Mucosa of stomach (tissue), 1 donor: Measurements from ENCODE around the gene NPC1.

Experiments used
- H3K27me3 ChIP-seq: one replicate; pipeline ENCODE4 v1.7.0; 2013; ENCODE audit warnings: mild to moderate bottlenecking, low read length; ENCODE audit not compliant: control insufficient read depth, insufficient read depth
- H3K36me3 ChIP-seq: one replicate; pipeline ENCODE4 v1.7.0; 2013; ENCODE audit warnings: low read length; ENCODE audit not compliant: control insufficient read depth, insufficient read depth
- H3K4me1 ChIP-seq: one replicate; pipeline ENCODE4 v1.7.0; 2013; ENCODE audit warnings: mild to moderate bottlenecking, low read length; ENCODE audit not compliant: control insufficient read depth, insufficient read depth
- H3K4me3 ChIP-seq: one replicate; pipeline ENCODE4 v1.7.0; 2013; ENCODE audit warnings: low read length
- H3K9ac ChIP-seq: one replicate; pipeline ENCODE4 v1.7.0; 2013; ENCODE audit warnings: mild to moderate bottlenecking, low read length, moderate library complexity
- H3K9me3 ChIP-seq: one replicate; pipeline ENCODE4 v1.7.0; 2013; ENCODE audit warnings: mild to moderate bottlenecking, low read length, moderate library complexity; ENCODE audit not compliant: control insufficient read depth
- donor health status: Pancreatic carcinoma.

The NPC1 gene

DNA sequence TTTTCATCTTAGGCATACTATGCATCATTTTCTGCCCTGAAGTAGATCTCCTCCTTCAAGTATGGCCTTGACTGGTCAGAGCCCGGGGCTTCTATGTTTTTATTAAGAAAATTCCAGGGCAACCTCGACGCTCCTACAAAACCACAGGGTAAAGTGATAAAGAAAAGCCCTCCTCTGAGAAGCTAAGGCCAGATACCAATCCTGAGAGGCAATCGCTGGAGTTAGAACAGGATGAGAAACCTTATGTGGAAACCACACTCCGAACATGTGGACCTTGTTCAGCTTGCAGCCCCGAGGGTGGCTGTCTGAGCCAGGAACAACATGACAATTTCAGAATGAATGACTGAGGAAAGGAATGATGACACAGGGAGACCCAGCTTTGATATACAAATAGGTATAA is 47.4 kb downstream of the NPC1 start:
- no peak overlapping the region for H3K4me3 ChIP-seq
- no peaks in the 10 kb centered on the region for H3K27me3 ChIP-seq
- no peaks in the 10 kb centered on the region for H3K9me3 ChIP-seq
- H3K36me3 ChIP-seq = peaks cover 12% of the 10 kb centered on the region
- H3K4me1 ChIP-seq = no peaks in the 10 kb centered on the region
- no peak overlapping the region for H3K9ac ChIP-seq

GRCh38 chr18:23538001-23538400 is 48.3 kb downstream of the NPC1 start:
- peaks cover 16% of the 10 kb centered on the region for H3K36me3 ChIP-seq

GRCh38 chr18:23537274-23537673 is 49.0 kb downstream of the NPC1 start:
- no peak overlapping the region for H3K9ac ChIP-seq
- no peak overlapping the region for H3K4me3 ChIP-seq
- H3K4me1 ChIP-seq = no peaks in the 10 kb centered on the region
- H3K9me3 ChIP-seq = no peaks in the 10 kb centered on the region
- H3K27me3 ChIP-seq = no peaks in the 10 kb centered on the region
- H3K36me3 ChIP-seq = peaks cover 16% of the 10 kb centered on the region

More at GRCh38 chr18:23538001-23538400, 48.3 kb downstream of the NPC1 start:
- Histone ChIP-seq H3K4me3 (no peak overlapping the region), H3K27me3 (no peaks in the 10 kb centered on the region), H3K9ac (no peak overlapping the region), H3K4me1 (no peaks in the 10 kb centered on the region), H3K9me3 (no peaks in the 10 kb centered on the region)

DNA sequence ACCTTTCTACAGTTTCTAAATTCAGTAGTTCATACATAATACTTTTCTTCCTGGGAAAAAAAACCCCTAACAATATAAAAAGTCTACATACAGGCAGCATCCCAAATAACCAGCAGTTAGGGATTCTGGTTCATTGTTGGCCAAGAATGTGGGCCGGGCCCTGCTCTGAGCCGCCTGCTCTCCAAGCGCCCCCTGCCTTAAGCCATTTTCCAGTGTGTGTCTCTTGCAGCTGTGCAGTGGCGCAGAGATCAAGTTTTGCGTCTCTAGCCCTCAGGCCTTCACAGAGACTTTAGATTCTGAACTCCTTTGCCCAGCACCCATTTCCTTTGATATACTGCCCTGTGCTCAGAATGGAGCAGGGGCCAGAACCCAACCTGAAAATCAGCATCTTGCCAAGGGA is 50.1 kb downstream of the NPC1 start:
- no peaks in the 10 kb centered on the region for H3K27me3 ChIP-seq

GRCh38 chr18:23534276-23534675 is 52.0 kb downstream of the NPC1 start:
- H3K4me1 ChIP-seq = no peaks in the 10 kb centered on the region
- H3K4me3 ChIP-seq = no peak overlapping the region
- peaks cover 22% of the 10 kb centered on the region for H3K36me3 ChIP-seq
- H3K9me3 ChIP-seq = no peaks in the 10 kb centered on the region
- no peaks in the 10 kb centered on the region for H3K27me3 ChIP-seq
- no peak overlapping the region for H3K9ac ChIP-seq

More for the DNA sequence above, 50.1 kb downstream of the NPC1 start:
- Histone ChIP-seq H3K4me3 (no peak overlapping the region), H3K9me3 (no peaks in the 10 kb centered on the region), H3K36me3 (peaks cover 16% of the 10 kb centered on the region), H3K9ac (no peak overlapping the region), H3K4me1 (no peaks in the 10 kb centered on the region)

DNA sequence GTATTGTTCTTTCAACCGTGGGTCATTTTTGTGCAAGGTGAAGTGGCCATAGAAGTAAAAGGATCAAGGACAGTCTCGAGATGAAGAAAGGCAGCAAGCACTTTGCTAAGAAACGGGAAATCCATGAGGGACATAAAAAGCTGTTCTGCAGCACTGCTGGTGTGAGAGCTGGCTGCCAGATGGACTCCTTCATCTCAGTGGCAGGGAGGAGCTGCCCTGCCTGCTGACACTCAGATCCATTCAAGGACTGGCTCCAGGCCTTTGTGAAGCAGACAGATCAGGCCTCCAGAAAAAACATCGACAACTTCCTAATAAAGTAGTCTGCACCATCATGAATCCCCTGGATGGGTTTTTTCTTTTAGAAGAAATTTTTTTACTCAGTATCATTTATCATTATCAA is 53.5 kb downstream of the NPC1 start:
- H3K4me1 ChIP-seq = no peaks in the 10 kb centered on the region
- no peaks in the 10 kb centered on the region for H3K27me3 ChIP-seq
- H3K9me3 ChIP-seq = no peaks in the 10 kb centered on the region
- no peak overlapping the region for H3K9ac ChIP-seq
- peaks cover 22% of the 10 kb centered on the region for H3K36me3 ChIP-seq
- H3K4me3 ChIP-seq = no peak overlapping the region

- Histone ChIP-seq H3K9me3 (no peaks in the 10 kb centered on the region), H3K9ac (no peak overlapping the region), H3K4me1 (no peaks in the 10 kb centered on the region), H3K4me3 (no peak overlapping the region), H3K27me3 (no peaks in the 10 kb centered on the region), H3K36me3 (peaks cover 22% of the 10 kb centered on the region)
Measured at GRCh38 chr18:23531912-23532311, 54.4 kb downstream of the NPC1 start.

GRCh38 chr18:23530195-23530594 is 56.1 kb downstream of the NPC1 start:
- Histone ChIP-seq H3K9ac (no peak overlapping the region), H3K27me3 (no peaks in the 10 kb centered on the region), H3K4me3 (no peak overlapping the region), H3K36me3 (peaks cover 17% of the 10 kb centered on the region), H3K9me3 (no peaks in the 10 kb centered on the region), H3K4me1 (no peaks in the 10 kb centered on the region)

DNA sequence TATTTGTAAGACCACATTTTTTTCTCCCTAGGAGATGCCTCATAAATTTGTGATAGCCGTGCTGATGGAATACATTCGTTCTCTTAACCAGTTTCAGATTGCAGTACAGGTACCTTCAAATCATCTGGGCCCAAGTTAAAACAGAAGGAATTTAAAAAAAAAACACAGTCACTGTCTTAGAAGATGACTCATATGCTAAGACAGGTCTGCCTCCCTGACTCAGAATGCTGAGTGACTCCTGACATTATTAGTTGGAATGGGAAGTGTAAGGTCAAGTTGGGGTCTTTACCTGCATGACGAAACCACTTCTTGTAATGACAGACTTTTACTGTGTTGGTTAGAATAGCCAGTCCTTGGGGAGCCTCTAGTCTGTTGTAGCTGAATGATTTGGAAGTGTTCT is 56.7 kb downstream of the NPC1 start:
- Histone ChIP-seq H3K9me3 (no peaks in the 10 kb centered on the region), H3K4me1 (no peaks in the 10 kb centered on the region), H3K27me3 (no peaks in the 10 kb centered on the region), H3K36me3 (peaks cover 14% of the 10 kb centered on the region), H3K4me3 (no peak overlapping the region), H3K9ac (no peak overlapping the region)

GRCh38 chr18:23528580-23529472 is 57.5 kb downstream of the NPC1 start:
- H3K36me3 ChIP-seq = peaks cover 14% of the 10 kb centered on the region
- no peaks in the 10 kb centered on the region for H3K27me3 ChIP-seq
- no peaks in the 10 kb centered on the region for H3K4me1 ChIP-seq
- H3K4me3 ChIP-seq = no peak overlapping the region
- no peaks in the 10 kb centered on the region for H3K9me3 ChIP-seq
- H3K9ac ChIP-seq = no peak overlapping the region

GRCh38 chr18:23526501-23527063 is 59.7 kb downstream of the NPC1 start:
- no peak overlapping the region for H3K9ac ChIP-seq
- H3K9me3 ChIP-seq = no peaks in the 10 kb centered on the region
- H3K36me3 ChIP-seq = peaks cover 10% of the 10 kb centered on the region
- no peaks in the 10 kb centered on the region for H3K27me3 ChIP-seq
- H3K4me1 ChIP-seq = no peaks in the 10 kb centered on the region
- H3K4me3 ChIP-seq = no peak overlapping the region

- Histone ChIP-seq H3K9ac (no peak overlapping the region), H3K4me1 (no peaks in the 10 kb centered on the region), H3K27me3 (no peaks in the 10 kb centered on the region), H3K9me3 (no peaks in the 10 kb centered on the region), H3K4me3 (no peak overlapping the region), H3K36me3 (peaks cover 4% of the 10 kb centered on the region)
Measured at GRCh38 chr18:23524213-23524707, 62.0 kb downstream of the NPC1 start.
